ENCODE data around the gene DOLPP1.

GRCh38 chr9:129052592-129052991, 28.3 kb upstream of the DOLPP1 start:
- no peak for TF ChIP-seq POLR2A (IDR thresholded peaks at IDR 0.05)
- TF ChIP-seq CTCF (IDR thresholded peaks at IDR 0.05), result no peak

Measured in testis (tissue), 2 donors.